HCT116 (cell line): ENCODE results near the gene SLC1A3. TPM values are rescaled to one million over a fixed set of nuclear protein-coding genes. Genes with fewer than 3 reads are reported as not detected.

Experiments
- ATAC-seq: fragments of 200-7000 bp; cut with Tn5 transposase; 2 replicates; pipeline ENCODE4 v1.9.1; 2020; ENCODE audit warnings: mild to moderate bottlenecking, moderate library complexity
- BruUV-seq: library from RNA; stranded (reverse); fragments of 400-500 nt; replicated peaks from 2 replicates; lab custom pipeline; 2021; lab: Mats Ljungman, UMichigan
- CTCF ChIA-PET: fragments of 300-600 bp; sonication (Branson Sonifier 250); formaldehyde crosslinking; loops from one replicate; lab custom pipeline; 2021; ENCODE audit warnings: antibody characterized with exemption; lab: Charles Lee
- POLR2A ChIA-PET: fragments of 300-600, 350-600 bp; sonication (Branson Sonifier 250); formaldehyde crosslinking; loops from one replicate; lab custom pipeline; 2021; ENCODE audit warnings: antibody characterized with exemption; lab: Charles Lee
- RAD21 ChIA-PET, 2 experiments: fragments of 300-600 bp; sonication (Branson Sonifier 250); formaldehyde crosslinking; loops; one replicate each; lab custom pipeline; 2023; ENCODE audit warnings: low total read pairs in 2 of 2; ENCODE audit not compliant: uncharacterized antibody in 2 of 2, unreplicated experiment in 2 of 2, low non-redundant PET in 1 of 2; lab: Charles Lee
- DNase-seq: peaks from one replicate; pipeline ENCODE4 v3.0.0-alpha.2; 2010; ENCODE audit warnings: low read depth, low spot score
- H2AFZ ChIP-seq: fragments of 200-600 bp; shearing (Covaris generic), sonication (generic); 2 replicates; pipeline ENCODE4 v1.6.1; 2017; ENCODE audit warnings: low read depth, mixed run types, mixed read lengths, antibody characterized with exemption, low read length; ENCODE audit not compliant: poor library complexity, severe bottlenecking
- H3K27ac ChIP-seq: 2 replicates; pipeline ENCODE4 v1.5.1; 2012; ENCODE audit warnings: low read depth, low read length
- H3K27me3 ChIP-seq: fragments of 200-600 bp; sonication (generic); 2 replicates; pipeline ENCODE4 v1.6.1; 2016; ENCODE audit warnings: mixed run types, low read length, mixed read lengths; ENCODE audit not compliant: insufficient read depth
- H3K36me3 ChIP-seq, 2 experiments: fragments of 200-500 bp in 1 of 2; fragments of 200-600 bp in 1 of 2; sonication (Bioruptor generic) in 1 of 2; sonication (generic) in 1 of 2; 2 replicates each; pipeline versions ENCODE4 v1.5.1 to v1.6.1; 2014 to 2016; ENCODE audit warnings: low read length in 2 of 2, inconsistent platforms in 1 of 2, mixed read lengths in 1 of 2, mixed run types in 1 of 2; ENCODE audit not compliant: insufficient read depth in 2 of 2, control insufficient read depth in 1 of 2
- H3K4me1 ChIP-seq, 2 experiments: fragments of 200-600 bp in 1 of 2; sonication (generic) in 1 of 2; 2 replicates each; pipeline versions ENCODE4 v1.5.1 to v1.6.1; 2012 to 2017; ENCODE audit warnings: low read length in 2 of 2, inconsistent platforms in 1 of 2, mild to moderate bottlenecking in 1 of 2, mixed read lengths in 1 of 2, mixed run types in 1 of 2, moderate library complexity in 1 of 2; ENCODE audit not compliant: insufficient read depth in 2 of 2, control insufficient read depth in 1 of 2
- H3K4me2 ChIP-seq: fragments of 200-600 bp; sonication (generic); 2 replicates; pipeline ENCODE4 v1.6.1; 2017; ENCODE audit warnings: mixed run types, low read length, mixed read lengths
- H3K4me3 ChIP-seq, 2 experiments: fragments of 200-600 bp in 1 of 2; sonication (generic) in 1 of 2; replicated peaks in 1 of 2; 2 replicates each; pipeline ENCODE4 v1.5.1; 2011 to 2016; ENCODE audit warnings: low read length in 2 of 2, control low read depth in 1 of 2, low read depth in 1 of 2, mild to moderate bottlenecking in 1 of 2, mixed read lengths in 1 of 2, mixed run types in 1 of 2
- H3K79me2 ChIP-seq: fragments of 200-600 bp; sonication (generic); 2 replicates; pipeline ENCODE4 v1.6.1; 2017; ENCODE audit warnings: mild to moderate bottlenecking, mixed run types, low read length, moderate library complexity, mixed read lengths; ENCODE audit not compliant: insufficient read depth
- H3K9ac ChIP-seq: fragments of 200-600 bp; sonication (generic); 2 replicates; pipeline ENCODE4 v1.6.1; 2016; ENCODE audit warnings: low read length, mixed read lengths
- H3K9me2 ChIP-seq: fragments of 200-600 bp; sonication (generic), shearing (Covaris generic); 2 replicates; pipeline ENCODE4 v1.6.1; 2017; ENCODE audit warnings: mixed run types, mild to moderate bottlenecking, moderate library complexity; ENCODE audit not compliant: insufficient read depth
- H3K9me3 ChIP-seq, 2 experiments: fragments of 200-500 bp in 1 of 2; fragments of 200-600 bp in 1 of 2; sonication (Bioruptor generic) in 1 of 2; sonication (generic) in 1 of 2; 2 replicates each; pipeline ENCODE4 v1.6.1; 2014 to 2017; ENCODE audit warnings: low read length in 2 of 2, mixed read lengths in 2 of 2, inconsistent platforms in 1 of 2, low read depth in 1 of 2, mild to moderate bottlenecking in 1 of 2, mixed run types in 1 of 2, moderate library complexity in 1 of 2; ENCODE audit not compliant: control insufficient read depth in 1 of 2, insufficient read depth in 1 of 2
- H4K20me1 ChIP-seq: fragments of 200-600 bp; sonication (generic), shearing (Covaris generic); 2 replicates; pipeline ENCODE4 v1.6.1; 2017; ENCODE audit warnings: mixed run types, mild to moderate bottlenecking, moderate library complexity; ENCODE audit not compliant: insufficient read depth
- CBX3 ChIP-seq: IDR thresholded peaks from 2 replicates; pipeline ENCODE4 v1.6.1; 2012; ENCODE audit warnings: low read depth
- CEBPB ChIP-seq: IDR thresholded peaks from 2 replicates; pipeline ENCODE4 v1.6.1; 2012; ENCODE audit warnings: low read depth
- EGR1 ChIP-seq: IDR thresholded peaks from 2 replicates; pipeline ENCODE4 v1.6.1; 2012; ENCODE audit warnings: low read depth
- FOSL1 ChIP-seq: IDR thresholded peaks from 2 replicates; pipeline ENCODE4 v1.6.1; 2012; ENCODE audit warnings: low read depth
- POLR2AphosphoS5 ChIP-seq: IDR thresholded peaks from 2 replicates; pipeline ENCODE4 v1.6.1; 2011; ENCODE audit warnings: mild to moderate bottlenecking, low read depth, low read length, moderate library complexity
- SIN3A ChIP-seq: IDR thresholded peaks from 2 replicates; pipeline ENCODE4 v1.6.1; 2012; ENCODE audit warnings: low read depth
- SP1 ChIP-seq: IDR thresholded peaks from 2 replicates; pipeline ENCODE4 v1.6.1; 2012; ENCODE audit warnings: low read depth
- TCF7L2 ChIP-seq: IDR thresholded peaks from 2 replicates; pipeline ENCODE4 v1.7.0; 2011; ENCODE audit warnings: borderline replicate concordance, inconsistent platforms; ENCODE audit not compliant: insufficient read depth, insufficient read length; ENCODE audit errors: extremely low read depth
- intact Hi-C: fragments of 100-400 bp; cut with micrococcal nuclease; formaldehyde crosslinking; loops from 2 replicates; pipeline ENCODE4 v1.10.0; 2022
- total RNA-seq: library from RNA; stranded (reverse); gene quantifications from one replicate; pipeline ENCODE4 v1.2.1, GENCODE V29; 2021; ENCODE audit not compliant: unreplicated experiment
- TF ChIP-seq, protein P1 (sequence below): IDR thresholded peaks from 2 replicates; pipeline ENCODE4 v1.6.1; 2012
- TF ChIP-seq, protein P2 (sequence below): IDR thresholded peaks from 2 replicates; pipeline ENCODE4 v1.6.1; 2012
- TF ChIP-seq, protein P3 (sequence below): IDR thresholded peaks from 2 replicates; pipeline ENCODE4 v1.6.1; 2012; ENCODE audit warnings: low read depth
- TF ChIP-seq, protein P4 (sequence below): IDR thresholded peaks from 2 replicates; pipeline ENCODE4 v1.6.1; 2011; ENCODE audit warnings: mild to moderate bottlenecking, low read length, moderate library complexity; ENCODE audit not compliant: insufficient replicate concordance; ENCODE audit errors: extremely low read depth

SLC1A3 gene
- total RNA-seq, 1 experiment from 2014 or later = 12.9 TPM

DNA sequence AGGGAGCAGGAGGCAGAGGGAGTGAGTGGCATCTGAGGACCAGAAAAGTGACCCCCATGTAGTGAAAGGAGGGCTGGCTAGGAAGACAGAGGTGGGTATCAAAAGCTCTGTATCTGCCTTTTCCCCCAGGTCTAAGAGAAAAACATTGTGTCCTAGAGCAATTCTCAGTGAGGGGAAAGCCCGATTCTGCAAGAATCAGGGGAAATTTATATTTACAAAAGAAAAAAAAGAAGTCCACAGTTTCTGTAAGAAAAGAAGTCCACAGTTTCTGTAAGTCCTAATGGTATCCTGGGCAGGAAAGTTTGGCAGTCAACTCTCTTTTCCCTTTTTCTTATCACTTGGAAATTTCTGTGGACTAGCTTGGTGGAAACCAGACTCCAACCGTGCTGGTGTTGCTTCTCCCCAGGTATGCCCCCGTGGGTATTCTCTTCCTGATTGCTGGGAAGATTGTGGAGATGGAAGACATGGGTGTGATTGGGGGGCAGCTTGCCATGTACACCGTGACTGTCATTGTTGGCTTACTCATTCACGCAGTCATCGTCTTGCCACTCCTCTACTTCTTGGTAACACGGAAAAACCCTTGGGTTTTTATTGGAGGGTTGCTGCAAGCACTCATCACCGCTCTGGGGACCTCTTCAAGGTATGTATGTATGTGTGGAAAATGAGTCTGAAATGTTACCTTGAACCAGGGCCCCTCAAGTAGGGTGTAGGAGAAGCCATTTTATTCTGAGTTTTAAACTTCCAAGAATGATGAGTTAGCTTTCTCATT, 73.0 kb downstream of the SLC1A3 start:
- DNase-seq (no peak), ATAC-seq (no peak)
- H3K27ac ChIP-seq = no peak overlapping the region
- ChIA-PET POLR2A (no interaction called here), RAD21 (no interaction called here), CTCF (no interaction called here)
- no peak overlapping the region for H3K9ac ChIP-seq
- H3K9me2 ChIP-seq = no peaks in the 10 kb centered on the region
- H3K4me2 ChIP-seq = no peak overlapping the region
- BruUV-seq = no TSS peak
- TF ChIP-seq TCF7L2 (no peak), POLR2AphosphoS5 (no peak), CEBPB (no peak), EGR1 (no peak), SIN3A (no peak), SP1 (no peak), CBX3 (no peak), FOSL1 (no peak)
- TF ChIP-seq, protein P1, sequence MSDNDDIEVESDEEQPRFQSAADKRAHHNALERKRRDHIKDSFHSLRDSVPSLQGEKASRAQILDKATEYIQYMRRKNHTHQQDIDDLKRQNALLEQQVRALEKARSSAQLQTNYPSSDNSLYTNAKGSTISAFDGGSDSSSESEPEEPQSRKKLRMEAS = no peak
- TF ChIP-seq, protein P2, sequence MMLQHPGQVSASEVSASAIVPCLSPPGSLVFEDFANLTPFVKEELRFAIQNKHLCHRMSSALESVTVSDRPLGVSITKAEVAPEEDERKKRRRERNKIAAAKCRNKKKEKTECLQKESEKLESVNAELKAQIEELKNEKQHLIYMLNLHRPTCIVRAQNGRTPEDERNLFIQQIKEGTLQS = no peak
- TF ChIP-seq, protein P3, sequence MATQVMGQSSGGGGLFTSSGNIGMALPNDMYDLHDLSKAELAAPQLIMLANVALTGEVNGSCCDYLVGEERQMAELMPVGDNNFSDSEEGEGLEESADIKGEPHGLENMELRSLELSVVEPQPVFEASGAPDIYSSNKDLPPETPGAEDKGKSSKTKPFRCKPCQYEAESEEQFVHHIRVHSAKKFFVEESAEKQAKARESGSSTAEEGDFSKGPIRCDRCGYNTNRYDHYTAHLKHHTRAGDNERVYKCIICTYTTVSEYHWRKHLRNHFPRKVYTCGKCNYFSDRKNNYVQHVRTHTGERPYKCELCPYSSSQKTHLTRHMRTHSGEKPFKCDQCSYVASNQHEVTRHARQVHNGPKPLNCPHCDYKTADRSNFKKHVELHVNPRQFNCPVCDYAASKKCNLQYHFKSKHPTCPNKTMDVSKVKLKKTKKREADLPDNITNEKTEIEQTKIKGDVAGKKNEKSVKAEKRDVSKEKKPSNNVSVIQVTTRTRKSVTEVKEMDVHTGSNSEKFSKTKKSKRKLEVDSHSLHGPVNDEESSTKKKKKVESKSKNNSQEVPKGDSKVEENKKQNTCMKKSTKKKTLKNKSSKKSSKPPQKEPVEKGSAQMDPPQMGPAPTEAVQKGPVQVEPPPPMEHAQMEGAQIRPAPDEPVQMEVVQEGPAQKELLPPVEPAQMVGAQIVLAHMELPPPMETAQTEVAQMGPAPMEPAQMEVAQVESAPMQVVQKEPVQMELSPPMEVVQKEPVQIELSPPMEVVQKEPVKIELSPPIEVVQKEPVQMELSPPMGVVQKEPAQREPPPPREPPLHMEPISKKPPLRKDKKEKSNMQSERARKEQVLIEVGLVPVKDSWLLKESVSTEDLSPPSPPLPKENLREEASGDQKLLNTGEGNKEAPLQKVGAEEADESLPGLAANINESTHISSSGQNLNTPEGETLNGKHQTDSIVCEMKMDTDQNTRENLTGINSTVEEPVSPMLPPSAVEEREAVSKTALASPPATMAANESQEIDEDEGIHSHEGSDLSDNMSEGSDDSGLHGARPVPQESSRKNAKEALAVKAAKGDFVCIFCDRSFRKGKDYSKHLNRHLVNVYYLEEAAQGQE = no peak
- TF ChIP-seq, protein P4, sequence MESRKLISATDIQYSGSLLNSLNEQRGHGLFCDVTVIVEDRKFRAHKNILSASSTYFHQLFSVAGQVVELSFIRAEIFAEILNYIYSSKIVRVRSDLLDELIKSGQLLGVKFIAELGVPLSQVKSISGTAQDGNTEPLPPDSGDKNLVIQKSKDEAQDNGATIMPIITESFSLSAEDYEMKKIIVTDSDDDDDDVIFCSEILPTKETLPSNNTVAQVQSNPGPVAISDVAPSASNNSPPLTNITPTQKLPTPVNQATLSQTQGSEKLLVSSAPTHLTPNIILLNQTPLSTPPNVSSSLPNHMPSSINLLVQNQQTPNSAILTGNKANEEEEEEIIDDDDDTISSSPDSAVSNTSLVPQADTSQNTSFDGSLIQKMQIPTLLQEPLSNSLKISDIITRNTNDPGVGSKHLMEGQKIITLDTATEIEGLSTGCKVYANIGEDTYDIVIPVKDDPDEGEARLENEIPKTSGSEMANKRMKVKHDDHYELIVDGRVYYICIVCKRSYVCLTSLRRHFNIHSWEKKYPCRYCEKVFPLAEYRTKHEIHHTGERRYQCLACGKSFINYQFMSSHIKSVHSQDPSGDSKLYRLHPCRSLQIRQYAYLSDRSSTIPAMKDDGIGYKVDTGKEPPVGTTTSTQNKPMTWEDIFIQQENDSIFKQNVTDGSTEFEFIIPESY = no peak
- no peaks in the 10 kb centered on the region for H3K4me1 ChIP-seq
- H3K4me3 ChIP-seq = no peak overlapping the region
- H3K9me3 ChIP-seq = no peaks in the 10 kb centered on the region
- no peaks in the 10 kb centered on the region for H4K20me1 ChIP-seq
- H3K79me2 ChIP-seq = no peaks in the 10 kb centered on the region
- no peak overlapping the region for H2AFZ ChIP-seq
- H3K36me3 ChIP-seq = no peaks in the 10 kb centered on the region
- no peaks in the 10 kb centered on the region for H3K27me3 ChIP-seq
- intact Hi-C loops = no loop called here
